Osteocyte (in vitro differentiated cells): ENCODE measurements around the gene APBB1IP. TPM values are rescaled to one million over a fixed set of nuclear protein-coding genes. Genes with fewer than 3 reads are reported as not detected.

ENCODE experiments used
- DNase-seq: peaks from one replicate; pipeline ENCODE4 v3.0.0; 2021; ENCODE audit warnings: mixed read lengths; ENCODE audit not compliant: unreplicated experiment; ENCODE audit errors: extremely low spot score
- H3K27ac Mint-ChIP-seq: one replicate; pipeline ENCODE4 v1.8.0; 2021; ENCODE audit warnings: mild to moderate bottlenecking, mixed read lengths; ENCODE audit not compliant: unreplicated experiment
- H3K27me3 Mint-ChIP-seq: one replicate; pipeline ENCODE4 v1.8.0; 2021; ENCODE audit warnings: mixed read lengths; ENCODE audit not compliant: unreplicated experiment
- H3K36me3 Mint-ChIP-seq: one replicate; pipeline ENCODE4 v1.8.0; 2021; ENCODE audit warnings: mixed read lengths; ENCODE audit not compliant: unreplicated experiment
- H3K4me1 Mint-ChIP-seq: one replicate; pipeline ENCODE4 v1.8.0; 2021; ENCODE audit warnings: mixed read lengths; ENCODE audit not compliant: unreplicated experiment
- H3K4me3 Mint-ChIP-seq: one replicate; pipeline ENCODE4 v1.8.0; 2021; ENCODE audit warnings: mild to moderate bottlenecking, moderate library complexity, mixed read lengths; ENCODE audit not compliant: unreplicated experiment
- H3K9me3 Mint-ChIP-seq: one replicate; pipeline ENCODE4 v1.8.0; 2021; ENCODE audit warnings: mixed read lengths; ENCODE audit not compliant: unreplicated experiment
- total RNA-seq: library from RNA; stranded (reverse); gene quantifications from 2 replicates; pipeline ENCODE4 v1.2.1, GENCODE V29; 2021
- TF ChIP-seq, protein P1 (sequence below): fragments of 200-600 bp; sonication (generic); IDR thresholded peaks from 2 replicates; pipeline ENCODE4 v1.5.0; 2021; ENCODE audit warnings: antibody characterized with exemption, mild to moderate bottlenecking, moderate library complexity

Gene APBB1IP
- total RNA-seq, 1 donor from 2014 or later: not detected

- H3K27ac Mint-ChIP-seq: no peak overlapping the region
- H3K9me3 Mint-ChIP-seq: peaks cover 13% of the 10 kb centered on the region
- TF ChIP-seq, protein P1, sequence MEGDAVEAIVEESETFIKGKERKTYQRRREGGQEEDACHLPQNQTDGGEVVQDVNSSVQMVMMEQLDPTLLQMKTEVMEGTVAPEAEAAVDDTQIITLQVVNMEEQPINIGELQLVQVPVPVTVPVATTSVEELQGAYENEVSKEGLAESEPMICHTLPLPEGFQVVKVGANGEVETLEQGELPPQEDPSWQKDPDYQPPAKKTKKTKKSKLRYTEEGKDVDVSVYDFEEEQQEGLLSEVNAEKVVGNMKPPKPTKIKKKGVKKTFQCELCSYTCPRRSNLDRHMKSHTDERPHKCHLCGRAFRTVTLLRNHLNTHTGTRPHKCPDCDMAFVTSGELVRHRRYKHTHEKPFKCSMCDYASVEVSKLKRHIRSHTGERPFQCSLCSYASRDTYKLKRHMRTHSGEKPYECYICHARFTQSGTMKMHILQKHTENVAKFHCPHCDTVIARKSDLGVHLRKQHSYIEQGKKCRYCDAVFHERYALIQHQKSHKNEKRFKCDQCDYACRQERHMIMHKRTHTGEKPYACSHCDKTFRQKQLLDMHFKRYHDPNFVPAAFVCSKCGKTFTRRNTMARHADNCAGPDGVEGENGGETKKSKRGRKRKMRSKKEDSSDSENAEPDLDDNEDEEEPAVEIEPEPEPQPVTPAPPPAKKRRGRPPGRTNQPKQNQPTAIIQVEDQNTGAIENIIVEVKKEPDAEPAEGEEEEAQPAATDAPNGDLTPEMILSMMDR: no peak
- no peaks in the 10 kb centered on the region for H3K27me3 Mint-ChIP-seq
- H3K4me1 Mint-ChIP-seq: no peaks in the 10 kb centered on the region
- no peak overlapping the region for H3K4me3 Mint-ChIP-seq
- DNase-seq: no peak
- H3K36me3 Mint-ChIP-seq: no peaks in the 10 kb centered on the region
Measured at GRCh38 chr10:26477501-26477900, 39.4 kb downstream of the APBB1IP start.

GRCh38 chr10:26478061-26478460 is 39.9 kb downstream of the APBB1IP start:
- DNase-seq: no peak
- Mint-ChIP-seq H3K4me3 (no peak overlapping the region), H3K9me3 (peaks cover 13% of the 10 kb centered on the region), H3K36me3 (no peaks in the 10 kb centered on the region), H3K4me1 (no peaks in the 10 kb centered on the region), H3K27ac (no peak overlapping the region), H3K27me3 (no peaks in the 10 kb centered on the region)
- TF ChIP-seq, protein P1: no peak

GRCh38 chr10:26479766-26480492 is 41.8 kb downstream of the APBB1IP start:
- Mint-ChIP-seq H3K36me3 (no peaks in the 10 kb centered on the region), H3K4me3 (no peak overlapping the region), H3K9me3 (peaks cover 13% of the 10 kb centered on the region), H3K27me3 (no peaks in the 10 kb centered on the region), H3K27ac (no peak overlapping the region), H3K4me1 (no peaks in the 10 kb centered on the region)
- TF ChIP-seq, protein P1: no peak
- no peak for DNase-seq

DNA sequence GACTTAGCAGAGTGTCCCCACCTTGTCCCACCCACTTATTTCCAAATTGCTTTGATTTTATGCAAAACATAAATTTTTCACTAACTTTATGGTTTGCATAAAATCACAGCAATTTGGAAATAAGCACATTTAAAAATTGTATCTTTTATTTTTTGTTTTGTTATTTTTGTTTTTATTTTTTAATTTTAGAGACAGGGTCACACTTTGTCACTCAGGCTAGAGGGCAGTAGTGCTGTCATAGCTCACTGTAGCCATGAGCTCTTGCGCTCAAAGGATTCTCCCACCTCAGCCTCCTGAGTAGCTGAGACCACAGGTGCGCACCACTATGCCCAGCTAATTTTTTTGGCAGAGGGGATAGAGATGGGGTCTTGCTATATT is 43.2 kb downstream of the APBB1IP start:
- Mint-ChIP-seq H3K9me3 (peaks cover 13% of the 10 kb centered on the region), H3K4me1 (no peaks in the 10 kb centered on the region), H3K27ac (no peak overlapping the region), H3K36me3 (no peaks in the 10 kb centered on the region), H3K27me3 (no peaks in the 10 kb centered on the region), H3K4me3 (no peak overlapping the region)
- DNase-seq: no peak
- TF ChIP-seq, protein P1: no peak

GRCh38 chr10:26481914-26482550 is 43.9 kb downstream of the APBB1IP start:
- TF ChIP-seq, protein P1: no peak
- H3K9me3 Mint-ChIP-seq: peaks cover 11% of the 10 kb centered on the region
- H3K36me3 Mint-ChIP-seq: no peaks in the 10 kb centered on the region
- no peak overlapping the region for H3K4me3 Mint-ChIP-seq
- peaks cover 3% of the 10 kb centered on the region for H3K4me1 Mint-ChIP-seq
- H3K27ac Mint-ChIP-seq: no peak overlapping the region
- no peak for DNase-seq
- no peaks in the 10 kb centered on the region for H3K27me3 Mint-ChIP-seq
